Fibroblast of gingiva (primary cell): ENCODE data around the gene RABGEF1.
A peak's percentile ranks its signal among the peaks of the same experiment; 100 is the strongest.
"Not testable (repeated sequence)": the region's sequence is repeated elsewhere in the genome, so short reads cannot be mapped to it uniquely, and the experiment has no call there.

ENCODE experiments used
- DNase-seq: peaks from one replicate; pipeline ENCODE4 v3.0.0-alpha.2; 2011; ENCODE audit warnings: low read depth

Gene RABGEF1

GRCh38 chr7:66735850-66736249 lies 4.7 kb upstream of the RABGEF1 start:
- DNase-seq: no peak

DNA sequence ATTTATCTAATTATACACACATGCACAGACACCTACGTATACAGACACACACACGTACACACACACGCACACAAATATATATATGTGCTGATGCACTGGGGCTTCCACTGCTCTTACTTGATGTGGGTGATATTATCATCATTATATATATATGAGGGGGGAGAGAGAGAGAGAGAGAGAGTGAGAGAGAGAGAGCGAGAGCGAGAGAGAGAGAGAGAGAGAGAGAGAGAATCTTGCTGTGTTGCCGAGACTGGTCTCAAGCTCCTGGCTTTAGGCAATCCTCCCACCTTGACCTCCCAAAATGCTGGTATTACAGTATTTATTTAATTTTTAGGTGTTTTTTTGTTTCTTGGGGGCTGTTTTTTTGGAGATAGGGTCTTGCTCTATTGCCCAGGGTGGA lies 3.6 kb upstream of the RABGEF1 start:
- no peak for DNase-seq

- no peak for DNase-seq
Measured at GRCh38 chr7:66737667-66738066, 2.9 kb upstream of the RABGEF1 start.

DNA sequence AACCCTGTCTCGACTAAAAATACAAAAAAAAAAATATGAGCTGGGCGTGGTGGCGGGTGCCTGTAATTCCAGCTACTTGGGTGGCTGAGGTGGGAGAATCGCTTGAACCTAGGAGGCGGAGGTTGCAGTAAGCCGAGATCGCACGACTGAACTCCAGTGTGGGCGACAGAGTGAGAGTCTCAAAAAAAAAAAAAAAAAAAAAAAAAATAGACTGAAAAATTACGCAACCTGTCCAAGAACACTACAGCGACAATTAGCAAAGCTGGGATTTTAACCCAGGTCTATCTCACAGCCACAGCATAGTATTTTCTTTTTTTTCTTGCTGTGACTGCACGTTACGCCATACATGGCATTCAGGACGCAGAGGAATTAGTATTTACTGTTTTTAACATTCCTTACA lies 1.1 kb upstream of the RABGEF1 start:
- no peak for DNase-seq

- no peak for DNase-seq
Measured at GRCh38 chr7:66739953-66740301, 606 bp upstream of the RABGEF1 start.

- DNase-seq: peak; percentile 39
Measured at GRCh38 chr7:66740980-66741709, 612 bp downstream of the RABGEF1 start.

DNA sequence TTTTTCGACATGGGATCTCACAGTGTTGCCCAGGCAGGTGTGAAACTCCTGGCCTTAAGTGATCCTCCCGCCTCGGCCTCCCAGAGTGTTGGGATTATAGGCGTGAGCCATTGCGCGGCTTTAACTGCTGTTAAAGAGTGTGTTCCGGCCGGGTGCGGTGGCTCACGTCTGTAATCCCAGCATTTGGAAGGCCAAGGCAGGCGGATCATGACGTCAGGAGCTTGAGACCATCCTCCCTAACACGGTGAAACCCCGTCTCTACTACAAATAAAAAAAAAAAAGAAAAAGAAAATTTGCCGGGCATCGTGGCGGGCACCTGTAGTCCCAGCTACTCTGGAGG lies 1.1 kb downstream of the RABGEF1 start:
- peak; percentile 38 for DNase-seq

DNA sequence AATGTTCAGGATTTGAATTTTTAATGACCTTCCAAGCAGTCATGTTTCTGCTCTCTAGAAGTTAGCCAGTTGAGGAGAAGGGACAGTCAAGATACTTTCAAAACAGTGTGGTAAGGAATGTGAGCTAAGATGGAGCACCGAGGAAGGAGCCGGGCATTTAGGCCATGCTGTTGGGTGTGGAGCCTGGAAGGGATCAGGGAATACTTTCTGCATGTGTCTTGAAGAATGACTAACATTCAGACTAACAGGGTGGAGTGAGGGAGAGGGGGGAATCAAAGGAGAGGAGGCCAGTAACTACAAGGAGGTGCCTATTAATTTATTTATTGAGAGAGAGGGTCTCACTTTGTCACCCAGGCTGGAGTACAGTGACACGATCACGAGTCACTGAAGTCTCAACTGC lies 1.8 kb downstream of the RABGEF1 start:
- DNase-seq: peak; percentile 38

DNA sequence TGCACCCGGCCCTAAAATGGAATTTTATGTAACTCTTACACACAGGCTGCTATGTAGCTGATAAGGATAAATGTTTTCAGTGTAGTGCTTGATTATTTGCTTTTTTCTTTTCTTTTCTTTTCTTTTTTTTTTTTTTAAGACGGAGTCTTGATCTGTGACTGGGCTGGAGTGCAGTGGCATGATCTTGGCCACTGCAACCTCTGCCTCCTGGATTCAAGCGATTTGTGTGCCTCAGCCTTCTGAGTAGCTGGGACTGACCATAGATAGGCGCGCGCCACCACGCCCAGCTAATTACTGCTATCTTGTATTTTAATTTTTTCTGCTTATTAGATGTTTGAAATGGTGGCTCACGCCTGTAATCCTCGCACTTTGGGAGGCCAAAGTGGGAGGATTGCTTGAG lies 3.4 kb downstream of the RABGEF1 start:
- no peak for DNase-seq

GRCh38 chr7:66747385-66747784 lies 6.9 kb downstream of the RABGEF1 start:
- DNase-seq: no peak

- peak; percentile 29 for DNase-seq
Measured at GRCh38 chr7:66747881-66748511, 7.5 kb downstream of the RABGEF1 start.

- no peak for DNase-seq
Measured at GRCh38 chr7:66748791-66749190, 8.3 kb downstream of the RABGEF1 start.

DNA sequence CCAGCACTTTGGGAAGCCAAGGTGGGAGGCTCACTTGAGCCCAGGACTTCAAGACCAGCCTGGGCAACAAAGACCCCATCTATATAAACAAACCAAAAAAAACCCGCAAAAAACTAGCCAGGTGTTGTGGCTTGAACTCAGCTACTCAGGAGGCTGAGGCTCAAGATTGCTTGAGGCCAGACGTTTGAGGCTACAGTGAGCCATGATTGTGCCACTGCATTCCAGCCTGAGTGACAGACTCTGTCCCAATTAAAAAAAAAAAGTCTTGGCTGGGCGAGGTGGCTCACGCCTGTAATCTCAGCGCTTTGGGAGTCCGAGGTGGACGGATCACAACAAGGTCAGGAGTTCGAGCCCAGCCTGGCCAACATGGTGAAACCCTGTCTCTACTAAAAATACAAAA lies 11.4 kb downstream of the RABGEF1 start:
- DNase-seq: no peak

DNA sequence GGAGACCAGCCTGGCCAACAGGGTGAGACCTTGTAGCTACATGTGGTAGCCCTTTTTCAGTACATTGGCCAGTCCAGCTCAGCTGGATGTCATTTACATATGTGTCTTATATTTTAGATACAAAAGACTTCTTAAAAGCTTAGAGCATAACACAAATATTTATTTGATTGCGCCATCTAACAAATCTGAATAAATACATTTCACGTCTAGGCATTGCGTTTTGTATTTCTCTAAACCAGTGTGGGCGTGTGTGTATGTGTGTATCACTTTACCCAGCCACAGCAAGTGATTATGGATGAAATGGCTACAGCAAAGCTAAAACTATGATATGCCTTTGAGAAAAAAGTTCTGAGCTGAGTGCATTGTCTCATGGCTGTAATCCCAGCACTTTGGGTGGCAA lies 14.0 kb downstream of the RABGEF1 start:
- peak; percentile 51 for DNase-seq

DNA sequence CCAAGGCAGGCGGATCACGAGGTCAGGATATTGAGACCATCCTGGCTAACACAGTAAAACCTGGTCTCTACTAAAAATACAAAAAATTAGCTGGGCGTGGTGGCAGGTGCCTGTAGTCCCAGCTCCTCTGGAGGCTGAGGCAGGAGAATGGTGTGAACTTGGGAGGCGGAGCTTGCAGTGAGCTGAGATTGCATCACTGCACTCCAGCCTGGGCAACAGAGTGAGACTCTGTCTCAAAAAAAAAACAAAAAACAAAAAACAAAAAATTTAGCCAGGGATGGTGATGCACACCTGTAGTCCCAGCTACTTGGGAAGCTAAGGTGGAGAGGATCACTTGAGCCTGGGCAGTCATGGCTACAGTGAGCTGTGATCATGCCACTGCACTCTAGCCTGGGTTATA lies 14.5 kb downstream of the RABGEF1 start:
- DNase-seq: not testable (repeated sequence)

- not testable (repeated sequence) for DNase-seq
Measured at GRCh38 chr7:66756227-66756626, 15.7 kb downstream of the RABGEF1 start.

- no peak for DNase-seq
Measured at GRCh38 chr7:66756889-66757288, 16.4 kb downstream of the RABGEF1 start.

GRCh38 chr7:66757939-66758338 lies 17.4 kb downstream of the RABGEF1 start:
- DNase-seq: peak; percentile 23

DNA sequence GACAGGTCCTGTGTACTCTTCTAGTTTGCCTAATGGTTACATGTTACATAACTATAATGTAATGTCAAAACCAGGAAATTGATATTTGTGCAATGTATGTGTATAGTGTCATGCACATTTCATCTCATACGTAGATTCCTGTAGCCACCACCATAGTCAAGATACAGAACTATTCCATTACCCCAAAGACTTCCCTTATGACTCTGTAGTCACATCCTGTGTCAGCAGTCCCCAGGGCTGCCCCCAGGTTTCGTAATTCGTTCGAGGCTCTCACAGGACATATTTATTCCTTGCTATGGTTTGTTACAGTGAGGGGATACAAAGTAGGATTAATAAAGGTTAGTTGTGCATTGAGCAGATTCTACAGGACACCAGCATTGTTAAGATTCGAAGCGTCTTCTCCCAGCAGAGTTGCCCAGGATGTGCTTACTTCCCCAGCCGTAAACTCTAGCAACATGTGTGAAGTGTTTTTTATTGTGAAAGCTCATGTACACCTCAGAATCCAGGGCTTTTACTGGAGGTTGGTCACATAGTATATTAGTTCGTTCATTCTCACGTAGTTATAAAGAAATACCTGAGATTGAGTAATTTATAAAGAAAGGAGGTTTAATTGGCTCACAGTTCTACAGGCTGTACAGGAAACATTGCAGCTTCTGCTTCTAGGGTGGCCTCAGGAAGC lies 18.6 kb downstream of the RABGEF1 start:
- DNase-seq: no peak

GRCh38 chr7:66763183-66763582 lies 22.6 kb downstream of the RABGEF1 start:
- DNase-seq: not testable (repeated sequence)

DNA sequence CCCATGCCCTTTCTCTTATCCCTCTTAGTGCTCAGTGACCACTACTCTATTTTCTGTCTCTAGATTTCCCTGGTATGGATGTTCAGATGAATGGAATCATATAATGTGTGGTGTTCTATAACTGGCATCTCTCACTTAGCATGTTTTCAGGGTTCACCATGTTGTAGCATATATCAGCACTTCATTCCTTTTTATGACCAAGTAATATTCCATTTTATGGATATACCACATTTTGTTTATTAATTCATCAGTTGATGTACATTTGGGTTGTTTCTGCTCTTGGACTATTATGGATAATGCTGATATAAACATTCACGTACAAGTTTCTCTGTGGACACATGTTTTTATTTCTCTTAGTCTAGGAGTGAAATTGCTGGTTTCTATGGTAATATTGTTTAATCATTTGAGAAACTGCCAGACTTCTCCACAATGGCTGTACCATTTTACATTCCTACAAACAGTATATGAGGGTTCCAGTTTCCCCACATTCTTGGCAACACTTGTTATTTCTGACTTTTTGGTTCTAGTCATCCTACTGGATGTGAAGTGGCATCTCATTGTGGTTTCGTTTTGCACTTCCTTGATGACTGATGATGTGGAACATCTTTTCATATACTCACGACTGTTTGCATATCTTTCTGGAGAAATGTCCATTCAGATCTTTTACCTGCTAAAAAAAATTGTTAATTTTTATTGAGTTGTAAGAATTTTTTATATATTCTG lies 23.3 kb downstream of the RABGEF1 start:
- DNase-seq: peak; percentile 86

- DNase-seq: not testable (repeated sequence)
Measured at GRCh38 chr7:66764905-66765304, 24.4 kb downstream of the RABGEF1 start.
